T follicular helper cell (primary cell): ENCODE measurements around the gene SAMD13.
"Not testable (repeated sequence)": the region's sequence is repeated elsewhere in the genome, so short reads cannot be mapped to it uniquely, and the experiment has no call there.

ENCODE experiments used
- DNase-seq: peaks from one replicate; pipeline ENCODE4 v3.0.0-alpha.2; 2020; ENCODE audit warnings: low read depth

The SAMD13 gene

GRCh38 chr1:84286071-84286470 lies 15.4 kb upstream of the SAMD13 start:
- no peak for DNase-seq

DNA sequence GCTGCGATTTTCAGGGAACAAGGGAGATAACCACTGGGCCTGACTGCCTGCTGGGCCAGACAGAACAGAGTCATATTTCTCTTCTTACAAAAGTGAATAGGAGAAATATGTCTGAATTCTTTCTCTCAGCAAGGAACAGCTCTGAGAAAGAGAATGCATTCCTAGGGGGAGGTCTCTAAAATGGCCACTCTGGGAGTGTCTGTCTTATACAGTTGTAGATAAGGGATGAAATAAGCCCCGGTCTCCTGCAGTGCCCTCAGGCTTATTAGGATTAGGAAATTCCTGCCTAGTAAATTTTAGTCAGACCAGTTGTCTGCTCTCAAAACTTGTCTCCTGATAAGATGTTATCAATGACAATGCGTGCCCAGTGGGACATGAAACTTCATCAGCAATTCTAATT lies 14.1 kb upstream of the SAMD13 start:
- not testable (repeated sequence) for DNase-seq

GRCh38 chr1:84289169-84289785 lies 12.2 kb upstream of the SAMD13 start:
- DNase-seq = no peak

- no peak for DNase-seq
Observed at GRCh38 chr1:84291882-84292655, 9.4 kb upstream of the SAMD13 start.

DNA sequence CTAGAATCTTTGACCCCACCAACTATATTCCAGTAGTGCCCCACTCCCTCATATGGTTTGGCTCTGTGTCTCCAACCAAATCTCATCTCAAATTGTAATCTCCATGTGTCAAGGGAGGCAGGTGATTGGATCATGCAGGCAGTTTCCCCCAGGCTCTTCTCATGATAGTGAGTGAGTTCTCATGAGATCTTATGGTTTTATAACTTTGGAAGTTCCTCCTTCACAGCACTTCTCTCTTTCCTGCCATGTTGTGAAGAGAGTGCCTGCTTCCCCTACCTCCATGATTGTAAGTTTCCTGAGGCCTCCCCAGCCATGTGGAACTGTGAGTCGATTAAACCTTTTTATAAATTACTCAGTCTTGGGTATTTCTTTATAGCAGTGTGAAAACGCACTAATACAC lies 7.7 kb upstream of the SAMD13 start:
- DNase-seq = no peak

GRCh38 chr1:84294751-84295150 lies 6.8 kb upstream of the SAMD13 start:
- DNase-seq = no peak

GRCh38 chr1:84297546-84298244 lies 3.8 kb upstream of the SAMD13 start:
- no peak for DNase-seq

GRCh38 chr1:84298328-84298683 lies 3.2 kb upstream of the SAMD13 start:
- DNase-seq = peak; percentile 2

DNA sequence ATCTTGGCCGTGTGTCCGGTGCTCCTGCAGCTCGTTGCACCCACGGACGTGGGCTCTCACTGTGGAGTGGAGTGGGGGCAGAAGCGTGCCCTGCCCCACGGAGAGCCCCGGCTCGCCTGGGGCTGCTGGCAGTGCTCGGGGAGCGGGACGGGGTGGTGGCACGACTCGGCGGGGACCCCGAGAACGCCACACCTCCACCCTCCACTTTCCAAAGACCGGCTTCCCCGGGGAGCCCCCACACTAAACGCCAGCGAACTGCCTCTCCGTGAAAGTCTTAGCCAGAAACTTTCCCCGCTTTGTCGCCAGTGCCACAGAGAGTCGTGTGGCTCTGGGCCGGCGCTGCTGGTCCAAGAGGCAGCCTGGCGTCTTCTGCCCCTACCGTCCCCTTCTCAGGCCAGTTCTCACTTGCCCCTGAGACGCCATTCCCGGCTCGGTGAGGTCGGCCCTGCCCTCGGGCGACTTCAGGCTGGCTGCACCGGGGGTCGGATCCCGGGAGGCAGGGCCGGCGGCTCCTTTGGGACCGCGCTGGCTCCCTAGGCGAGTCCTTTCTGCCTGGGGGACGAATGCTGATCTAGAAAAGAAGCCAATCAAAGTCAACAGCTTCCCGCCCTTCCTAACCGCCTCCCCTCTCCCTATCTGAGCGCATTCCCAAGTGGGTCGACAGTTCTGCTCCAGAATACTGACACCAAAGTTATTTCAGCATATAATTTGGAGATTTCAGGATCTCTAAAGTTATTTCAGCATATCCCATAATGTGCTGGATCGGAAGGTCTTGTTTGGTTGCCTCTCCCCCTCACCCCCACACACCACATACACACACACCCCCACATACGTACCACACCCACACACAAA lies 2.6 kb upstream of the SAMD13 start:
- peak; percentile 2 for DNase-seq

DNA sequence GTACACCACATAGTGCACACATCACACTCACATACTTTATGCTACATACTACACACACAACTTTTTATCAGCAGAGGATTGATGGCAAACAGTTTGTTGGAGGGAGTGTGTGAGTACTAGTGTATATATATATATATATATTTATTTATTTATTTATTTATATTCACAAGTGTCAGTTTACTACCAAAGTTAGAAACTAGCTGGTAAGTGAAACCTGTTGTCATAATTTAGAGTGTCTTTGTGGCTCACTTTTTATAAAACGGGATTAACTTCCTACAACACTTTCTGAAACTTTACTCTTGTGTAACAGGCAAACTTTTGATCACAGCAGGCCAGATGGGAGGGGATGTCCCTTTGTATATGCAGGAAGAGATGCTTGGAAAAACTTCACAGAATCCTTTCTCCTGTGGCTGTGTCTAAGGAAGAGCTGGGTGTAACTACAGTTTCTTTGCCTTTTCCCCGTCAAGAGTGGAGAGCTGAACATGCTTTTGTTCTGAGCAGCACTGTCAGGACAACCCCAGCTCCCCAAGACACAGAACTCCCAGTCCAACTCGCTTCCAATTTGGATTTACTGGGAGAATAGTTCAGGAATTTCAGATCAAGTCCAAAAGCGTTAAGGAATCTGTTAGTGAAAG lies 1.9 kb upstream of the SAMD13 start:
- DNase-seq = no peak

GRCh38 chr1:84300501-84300900 lies 1.0 kb upstream of the SAMD13 start:
- no peak for DNase-seq

GRCh38 chr1:84301785-84302385 lies 377 bp downstream of the SAMD13 start:
- no peak for DNase-seq

DNA sequence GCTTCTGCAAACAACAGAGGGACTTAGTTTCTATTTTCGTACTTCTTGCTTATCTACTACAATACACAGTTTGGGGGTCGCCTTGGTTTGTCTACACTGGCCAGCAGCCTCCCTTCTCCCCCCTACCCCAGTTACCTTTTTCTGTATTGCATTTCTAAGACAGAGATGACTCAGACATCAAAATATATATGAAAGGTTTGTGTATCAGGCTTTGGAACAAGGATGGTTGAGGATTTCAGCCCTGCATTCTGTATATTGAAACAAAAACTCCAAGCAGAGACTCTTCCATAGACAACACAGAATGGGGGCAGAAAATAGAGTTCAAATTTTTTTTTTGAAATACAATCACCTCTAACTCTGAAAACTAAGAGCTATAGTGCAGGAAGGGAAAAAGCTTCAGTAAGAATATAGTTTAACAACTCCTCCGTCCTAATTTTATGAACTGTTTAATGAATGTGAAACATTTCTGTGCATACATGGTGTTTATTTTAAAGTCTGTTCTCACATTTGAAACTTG lies 1.9 kb downstream of the SAMD13 start:
- DNase-seq = no peak

GRCh38 chr1:84307398-84307797 lies 5.9 kb downstream of the SAMD13 start:
- no peak for DNase-seq

- no peak for DNase-seq
Observed at GRCh38 chr1:84311296-84311695, 9.8 kb downstream of the SAMD13 start.

GRCh38 chr1:84319662-84320061 lies 18.2 kb downstream of the SAMD13 start:
- DNase-seq = no peak

DNA sequence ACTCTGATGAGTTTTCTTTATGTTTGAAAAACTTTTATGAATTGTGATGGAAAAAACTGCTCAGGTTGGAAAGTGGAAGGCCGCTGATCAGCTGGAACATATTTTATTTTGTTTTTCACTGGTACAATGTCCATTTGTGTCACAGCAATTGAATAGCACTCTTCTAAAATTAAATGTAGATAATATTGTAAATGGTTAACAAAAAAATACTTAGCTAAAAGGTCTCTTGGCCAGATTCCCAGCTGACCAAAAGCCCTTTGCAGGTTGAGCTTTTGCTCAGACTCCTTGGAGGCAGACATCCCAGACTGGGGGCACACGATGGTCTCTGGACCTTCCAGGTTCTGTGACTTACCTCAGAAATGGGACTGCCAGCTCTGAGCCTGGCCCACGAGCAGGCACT lies 26.3 kb downstream of the SAMD13 start:
- no peak for DNase-seq

DNA sequence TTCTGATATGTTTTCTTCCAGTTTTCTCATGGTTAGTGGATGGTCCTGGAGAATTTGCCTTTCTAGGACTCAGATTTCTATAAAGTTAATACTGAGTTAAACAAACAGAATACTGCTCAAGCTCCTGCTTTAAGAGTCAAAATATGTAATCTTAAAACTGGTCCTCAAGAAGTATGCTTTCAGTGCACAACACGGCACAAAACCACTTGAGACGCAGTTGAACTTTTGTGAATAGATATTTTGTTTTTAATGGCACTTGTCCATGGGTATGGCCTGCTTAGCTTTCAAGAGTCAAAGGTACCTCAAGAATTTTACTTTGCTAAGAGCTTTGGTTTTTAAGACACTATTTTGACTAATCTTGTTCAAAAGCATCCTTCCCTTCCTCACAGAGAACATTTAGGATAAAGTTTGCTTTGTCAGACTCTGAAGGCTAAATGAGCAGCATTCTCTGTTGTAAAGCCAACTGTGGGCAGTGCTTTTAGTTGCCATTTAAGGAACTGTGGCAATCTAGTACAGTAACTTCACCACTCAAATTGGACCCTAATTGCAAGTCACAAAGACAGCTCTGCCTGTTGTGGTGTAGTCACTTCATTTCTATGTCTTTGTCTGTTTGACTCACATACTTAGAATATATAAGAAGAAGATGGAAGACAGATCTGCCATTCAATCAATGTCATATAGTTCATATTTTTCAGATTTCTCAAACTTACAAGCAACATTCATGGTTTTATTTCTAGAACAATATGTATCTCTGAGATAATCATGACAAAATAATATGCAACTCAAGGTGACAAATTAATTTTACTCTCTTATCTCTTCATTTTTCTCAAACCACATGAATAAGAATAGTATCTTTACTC lies 28.8 kb downstream of the SAMD13 start:
- no peak for DNase-seq

DNA sequence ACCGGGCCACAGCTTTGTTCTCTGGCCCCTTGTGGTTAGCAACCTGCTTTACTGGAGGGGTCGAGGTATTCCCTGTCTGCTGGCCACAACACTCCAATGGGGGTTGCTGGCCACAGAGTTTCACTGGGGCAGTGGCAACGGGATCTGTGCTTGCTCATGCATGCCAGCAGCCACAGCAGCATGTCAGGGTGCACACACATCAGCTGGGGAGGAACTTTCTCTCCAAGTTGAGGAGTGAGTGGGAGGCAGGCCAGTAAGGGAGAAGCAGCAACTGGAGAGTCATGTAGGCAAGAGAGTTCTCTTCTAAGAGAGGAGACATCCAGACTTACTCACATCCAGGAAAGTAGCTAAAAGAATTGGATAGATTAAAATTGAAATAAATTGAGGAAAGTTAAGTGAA lies 38.0 kb downstream of the SAMD13 start:
- no peak for DNase-seq

GRCh38 chr1:84344286-84344685 lies 42.8 kb downstream of the SAMD13 start:
- no peak for DNase-seq
